Kidney capillary endothelial cell (primary cell): Measurements from ENCODE around the gene PRKAR2B.
"Not testable (repeated sequence)": the region's sequence is repeated elsewhere in the genome, so short reads cannot be mapped to it uniquely, and the experiment has no call there.

Experiments used
- DNase-seq: peaks from one replicate; pipeline ENCODE4 v3.0.0-alpha.2; 2018; ENCODE audit warnings: low spot score

PRKAR2B gene

DNA sequence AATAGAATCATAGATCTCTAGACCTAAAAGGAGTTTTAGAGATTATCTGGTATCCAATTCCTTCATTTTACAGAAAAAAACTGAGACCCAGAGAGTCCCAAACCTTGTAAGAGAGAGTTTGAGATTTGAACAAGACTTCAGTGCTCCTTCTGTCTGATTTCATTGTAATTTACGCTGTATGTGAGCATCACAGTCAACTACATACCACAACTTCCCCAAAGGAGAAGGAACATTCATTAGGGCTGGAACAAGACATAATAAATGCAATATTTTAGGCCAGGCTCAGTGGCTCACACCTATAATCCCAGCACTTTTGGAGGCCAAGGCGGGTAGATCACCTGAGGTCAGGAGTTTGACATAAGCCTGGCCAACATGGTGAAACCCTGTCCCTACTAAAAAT, 17.3 kb upstream of the PRKAR2B start:
- DNase-seq: no peak

DNA sequence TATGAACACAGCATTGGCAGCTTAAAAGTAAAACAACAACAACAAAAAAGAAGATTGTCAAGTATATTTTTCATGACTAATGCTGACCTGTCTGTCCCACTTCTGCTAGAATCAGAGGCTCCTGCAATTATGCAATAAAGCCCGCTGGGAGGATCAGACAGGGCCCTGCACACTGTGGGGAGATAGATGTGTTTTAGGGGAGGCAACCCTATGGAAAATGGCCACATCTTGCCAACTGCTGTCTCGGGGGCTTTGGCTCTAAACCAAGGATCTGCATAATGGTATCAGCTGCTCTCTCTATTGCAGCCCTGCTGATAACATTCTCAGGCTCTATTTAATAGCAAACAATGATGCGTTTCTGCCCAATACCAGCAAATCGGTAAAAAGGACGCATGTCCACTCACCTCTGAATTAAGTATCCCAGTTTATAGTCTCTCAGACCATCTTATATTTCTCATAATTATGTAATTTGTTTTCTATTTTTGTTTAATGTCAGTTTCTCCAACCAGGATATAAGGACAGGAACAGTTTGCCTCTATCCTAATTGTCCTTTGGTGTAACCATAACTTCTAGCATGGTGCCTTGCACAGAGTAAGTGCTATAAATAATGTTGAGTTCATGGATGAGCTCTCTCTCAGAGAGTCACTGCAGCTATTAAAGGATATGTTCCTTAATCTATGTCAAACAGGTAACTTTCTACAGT, 15.3 kb upstream of the PRKAR2B start:
- no peak for DNase-seq

DNA sequence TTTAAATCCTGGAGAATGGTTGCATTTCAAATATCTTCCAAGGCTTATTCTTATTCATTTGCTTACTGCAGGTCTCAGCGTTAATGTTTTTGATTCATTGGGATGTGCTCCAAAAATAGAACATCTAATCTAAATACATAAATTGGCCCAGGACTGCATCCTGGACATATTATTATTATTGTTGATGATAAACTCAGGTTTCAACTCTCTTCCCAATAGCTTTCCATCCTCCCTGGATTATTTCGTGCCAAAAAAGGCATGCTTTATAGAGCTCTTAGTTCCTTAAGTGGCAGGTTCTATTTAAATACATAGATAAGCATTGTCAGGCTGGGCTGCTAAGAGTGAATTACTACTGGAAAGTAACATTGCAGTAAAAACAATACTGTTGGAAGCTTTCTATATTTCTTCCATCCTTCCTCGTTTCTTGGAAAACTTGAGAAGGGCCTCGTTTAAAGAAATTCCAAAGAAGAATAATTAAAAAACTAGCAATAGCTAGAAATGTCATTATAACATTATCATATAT, 14.7 kb upstream of the PRKAR2B start:
- DNase-seq: no peak

DNA sequence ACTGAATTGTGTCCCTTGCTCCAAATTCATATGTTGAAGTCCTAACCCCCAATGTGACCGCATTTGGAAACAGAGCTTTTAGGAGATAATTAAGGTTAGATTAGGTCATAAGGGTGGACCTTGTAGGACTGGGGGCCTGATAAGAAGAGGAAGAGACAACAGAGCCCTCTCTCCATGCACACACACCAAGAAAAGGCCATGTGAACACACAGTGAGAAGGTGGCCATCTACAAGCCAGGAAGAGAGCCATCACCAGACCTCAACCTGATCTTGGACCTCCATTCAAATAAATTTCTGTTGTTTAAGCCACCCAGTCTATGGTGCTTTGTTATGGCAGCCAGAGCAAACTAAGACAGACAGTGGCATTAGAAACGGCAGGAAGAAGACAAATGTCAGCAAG, 12.5 kb upstream of the PRKAR2B start:
- no peak for DNase-seq

DNA sequence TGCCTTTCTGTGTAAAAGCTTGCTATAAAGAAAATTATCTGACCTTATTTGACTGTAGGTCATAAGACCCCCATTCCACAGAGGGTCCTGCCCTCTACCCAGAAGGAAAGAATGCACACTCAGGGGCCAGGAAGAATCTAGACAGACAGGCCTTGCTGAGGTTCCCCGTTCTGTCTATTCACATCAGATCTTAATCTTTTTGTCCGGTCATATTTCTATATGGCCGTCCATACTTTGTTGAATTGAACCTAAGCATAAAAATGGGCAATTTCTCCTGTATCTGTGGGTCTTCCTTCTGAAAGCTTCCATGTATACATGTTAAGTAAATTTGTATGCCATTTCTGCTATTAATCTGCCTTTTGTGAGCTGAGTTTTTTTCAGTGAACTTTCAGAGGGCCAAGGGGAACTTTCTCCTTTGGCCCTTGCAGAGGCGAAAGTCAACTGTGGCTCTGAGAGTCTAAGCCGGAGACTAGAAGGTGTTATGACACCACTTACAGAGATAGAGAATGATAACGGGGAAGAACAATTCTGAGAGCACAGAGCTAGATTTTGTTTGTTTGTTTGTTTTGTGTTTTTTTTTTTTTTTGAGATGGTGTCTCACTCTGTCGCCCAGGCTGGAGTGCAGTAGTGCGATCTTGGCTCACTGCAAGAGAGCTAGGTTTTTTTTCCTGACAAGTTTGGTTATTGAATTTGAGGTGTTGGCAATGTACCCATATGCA, 11.6 kb upstream of the PRKAR2B start:
- no peak for DNase-seq

DNA sequence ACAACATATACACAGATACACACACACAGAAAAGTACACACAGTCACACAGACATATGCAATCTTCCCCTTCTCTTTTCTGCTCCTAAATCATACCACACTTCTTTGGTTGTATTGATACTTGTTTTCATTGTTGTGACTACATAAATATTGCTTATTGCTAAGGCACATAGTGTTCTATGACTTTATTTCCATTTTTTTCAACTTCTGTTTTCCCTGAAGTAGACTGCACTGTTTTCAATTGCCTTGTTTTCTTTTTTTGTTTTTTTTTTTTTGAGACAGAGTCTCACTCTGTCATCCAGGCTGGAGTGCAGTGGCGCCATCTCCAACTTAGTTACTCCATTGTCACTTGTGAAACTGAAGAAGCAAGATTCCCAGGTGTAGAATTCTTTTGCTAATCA, 10.0 kb upstream of the PRKAR2B start:
- no peak for DNase-seq

DNA sequence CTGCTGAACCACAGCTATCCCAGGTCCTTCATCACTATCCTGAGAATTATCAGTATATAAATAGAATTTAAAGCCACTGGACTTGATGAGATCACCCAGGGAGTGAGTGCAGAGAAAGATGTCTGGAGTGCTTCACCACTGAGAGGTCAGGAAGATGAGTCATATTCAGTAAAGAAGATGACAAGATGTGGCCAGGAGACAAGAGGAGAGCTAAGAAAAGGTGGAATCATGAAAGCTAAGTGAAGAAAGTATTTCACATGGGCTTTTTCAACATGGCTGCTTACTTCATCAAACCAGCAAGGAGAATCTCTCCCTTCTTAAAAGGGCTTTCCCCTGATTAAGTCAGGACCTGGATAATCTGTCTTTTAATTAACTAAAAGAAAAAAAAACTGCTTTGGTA, 9.1 kb upstream of the PRKAR2B start:
- DNase-seq: peak; percentile 49

DNA sequence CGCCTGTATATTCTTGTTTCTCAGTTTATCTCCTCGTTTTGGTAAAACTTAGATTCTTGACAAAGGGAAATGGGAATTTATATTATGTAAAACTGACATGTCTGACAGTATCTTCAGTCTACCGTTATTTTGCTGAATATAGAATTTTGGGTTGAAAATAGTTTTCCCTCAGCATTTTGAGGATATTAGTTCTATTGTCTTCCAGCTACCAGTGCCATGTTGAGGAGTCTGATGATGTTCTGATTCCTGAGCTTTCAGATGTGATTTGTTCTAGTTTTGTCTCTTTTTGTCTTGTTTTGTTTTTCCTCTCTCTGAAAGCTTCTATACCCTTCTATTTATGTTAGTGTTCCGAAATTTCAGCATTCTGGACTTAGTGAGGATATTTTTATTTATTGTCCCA, 8.0 kb upstream of the PRKAR2B start:
- no peak for DNase-seq

DNA sequence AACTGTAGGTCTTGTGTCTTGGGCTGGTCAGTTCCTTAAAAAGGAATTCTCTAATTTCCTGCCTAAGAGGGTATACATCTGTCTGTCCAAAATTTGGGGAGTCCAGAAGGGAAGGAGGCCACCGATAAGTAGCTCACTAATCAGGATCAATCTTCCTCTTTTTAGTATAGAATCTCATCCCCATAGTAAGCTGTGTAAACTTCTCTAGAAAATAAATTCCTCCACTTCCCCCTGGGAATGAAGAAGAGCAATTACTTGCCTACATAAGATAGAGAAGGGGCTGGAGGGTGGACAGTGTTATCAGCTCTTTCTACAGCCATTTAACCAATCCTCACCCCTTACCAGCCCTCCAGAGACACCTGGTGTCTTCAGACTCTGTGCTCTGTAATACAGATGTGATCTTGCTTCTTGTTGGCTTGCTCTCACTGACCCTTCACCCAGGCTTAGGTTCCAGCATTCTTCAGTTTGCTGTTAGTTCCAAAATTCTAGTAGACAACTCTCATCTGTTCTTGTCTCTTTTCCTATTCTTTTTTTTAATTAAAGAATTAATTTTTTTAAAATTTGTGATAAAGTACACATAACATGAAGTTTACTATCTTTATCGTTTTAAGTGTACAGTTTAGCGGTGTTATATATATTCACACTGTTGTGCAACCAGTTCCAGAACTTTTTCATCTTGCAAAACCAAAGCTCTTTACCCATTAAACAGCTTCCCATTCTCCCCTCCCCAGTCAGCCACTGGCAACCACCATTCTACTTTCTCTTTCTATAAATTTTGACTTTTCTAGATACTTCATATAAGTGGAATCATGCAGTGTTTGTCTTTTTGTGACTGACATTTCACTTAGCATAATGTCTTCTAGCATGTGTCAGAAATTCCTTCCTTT, 6.5 kb upstream of the PRKAR2B start:
- no peak for DNase-seq

DNA sequence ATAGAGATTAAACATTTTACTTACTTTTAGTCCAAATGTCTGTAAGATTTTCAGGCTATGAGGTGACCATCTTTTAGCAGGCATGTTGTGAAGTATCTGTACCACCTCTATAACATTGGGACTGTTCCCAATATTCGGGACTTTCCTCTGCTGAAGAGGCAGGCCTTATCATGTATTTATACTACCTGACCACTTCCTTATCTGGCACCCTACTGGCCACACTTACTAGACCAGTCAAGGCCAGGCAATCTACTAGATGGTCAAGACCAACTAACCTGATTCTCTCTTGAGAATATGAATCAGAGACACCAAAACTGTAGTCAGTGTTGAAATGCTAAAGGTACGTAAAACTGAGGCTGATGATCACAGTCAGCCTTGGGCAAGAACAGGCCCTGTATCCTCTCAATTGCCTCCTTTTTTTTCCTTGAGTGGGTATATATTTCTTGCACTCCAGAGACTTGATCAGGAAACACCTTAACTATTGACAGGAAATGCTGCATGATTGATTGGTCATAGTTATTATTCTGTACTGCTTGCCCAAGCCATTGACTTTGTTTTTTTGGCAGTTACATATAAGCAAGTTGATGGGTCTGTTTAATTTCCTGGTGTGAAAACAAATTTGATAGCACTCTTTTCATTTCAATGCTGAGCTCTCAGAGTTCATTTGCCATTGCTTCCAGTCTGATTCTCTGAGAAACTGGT, 5.2 kb upstream of the PRKAR2B start:
- DNase-seq: no peak

DNA sequence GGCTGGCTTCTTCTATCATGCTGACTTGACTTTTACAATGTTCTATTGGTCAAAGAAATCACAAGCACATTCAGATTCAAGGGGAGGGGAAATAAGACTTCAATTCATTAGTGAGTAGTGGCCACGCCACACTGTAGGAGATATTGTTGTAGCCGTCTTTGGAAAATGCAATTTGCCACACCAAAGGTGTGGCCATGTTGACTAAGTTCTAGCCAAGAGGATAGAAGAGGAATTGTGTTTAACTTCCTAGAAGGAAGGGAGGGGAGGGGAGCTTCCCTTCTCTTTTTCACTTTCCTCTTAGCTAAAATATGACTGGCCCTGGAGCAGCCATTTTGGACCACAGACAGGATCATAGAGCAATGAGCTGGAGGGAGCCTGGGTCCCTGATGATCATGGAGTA, 3.4 kb upstream of the PRKAR2B start:
- no peak for DNase-seq

DNA sequence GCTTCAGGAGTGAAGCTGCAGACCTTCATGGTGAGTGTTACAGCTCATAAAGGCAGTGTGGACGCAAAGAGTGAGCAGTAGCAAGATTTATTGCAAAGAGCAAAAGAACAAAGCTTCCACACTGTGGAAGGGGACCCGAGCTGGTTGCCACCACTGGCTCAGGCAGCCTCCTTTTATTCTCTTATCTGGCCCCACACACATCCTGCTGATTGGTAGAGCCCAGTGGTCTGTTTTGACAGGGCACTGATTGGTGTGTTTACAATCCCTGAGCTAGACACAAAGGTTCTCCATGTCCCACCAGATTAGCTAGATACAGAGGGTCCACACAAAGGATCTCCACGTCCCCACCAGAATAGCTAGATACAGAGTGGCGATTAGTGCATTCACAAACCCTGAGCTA, 2.7 kb upstream of the PRKAR2B start:
- DNase-seq: not testable (repeated sequence)

DNA sequence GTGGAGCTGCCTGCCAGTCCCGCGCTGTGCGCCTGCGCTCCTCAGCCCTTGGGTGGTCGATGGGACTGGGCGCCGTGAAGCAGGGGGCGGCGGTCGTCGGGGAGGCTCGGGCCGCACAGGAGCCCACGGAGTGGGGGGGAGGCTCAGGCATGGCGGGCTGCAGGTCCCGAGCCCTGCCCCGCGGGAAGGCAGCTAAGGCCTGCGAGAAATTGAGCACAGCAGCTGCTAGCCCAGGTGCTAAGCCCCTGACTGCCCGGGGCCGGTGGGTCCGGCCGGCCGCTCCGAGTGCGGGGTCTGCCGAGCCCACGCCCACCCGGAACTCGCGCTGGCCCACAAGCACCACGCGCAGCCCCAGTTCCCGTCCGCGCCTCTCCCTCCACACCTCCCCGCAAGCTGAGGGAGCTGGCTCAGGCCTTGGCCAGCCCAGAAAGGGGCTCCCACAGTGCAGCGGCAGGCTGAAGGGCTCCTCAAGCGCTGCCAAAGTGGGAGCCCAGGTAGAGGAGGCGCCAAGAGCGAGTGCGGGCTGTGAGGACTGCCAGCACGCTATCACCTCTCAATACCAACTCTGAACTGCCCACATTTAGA, 2.1 kb upstream of the PRKAR2B start:
- not testable (repeated sequence) for DNase-seq

DNA sequence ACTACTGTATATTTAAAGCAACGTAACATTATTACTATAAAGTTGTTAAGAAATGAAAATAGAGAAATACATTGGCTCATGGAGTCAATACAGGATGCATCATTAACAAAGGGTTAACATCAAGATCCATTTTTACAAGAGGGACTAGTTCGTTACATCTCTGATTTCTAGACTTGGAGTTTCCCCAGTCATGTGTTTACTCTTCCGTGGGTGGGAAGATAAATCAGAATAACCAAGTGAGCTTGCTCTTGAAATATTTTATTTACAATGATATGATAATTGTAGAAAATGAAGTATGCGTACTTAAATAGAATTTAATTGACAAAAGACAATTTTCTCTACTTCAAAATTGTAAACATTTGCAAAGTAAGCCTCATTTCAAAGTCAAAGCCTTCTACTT, 1.0 kb upstream of the PRKAR2B start:
- no peak for DNase-seq

DNA sequence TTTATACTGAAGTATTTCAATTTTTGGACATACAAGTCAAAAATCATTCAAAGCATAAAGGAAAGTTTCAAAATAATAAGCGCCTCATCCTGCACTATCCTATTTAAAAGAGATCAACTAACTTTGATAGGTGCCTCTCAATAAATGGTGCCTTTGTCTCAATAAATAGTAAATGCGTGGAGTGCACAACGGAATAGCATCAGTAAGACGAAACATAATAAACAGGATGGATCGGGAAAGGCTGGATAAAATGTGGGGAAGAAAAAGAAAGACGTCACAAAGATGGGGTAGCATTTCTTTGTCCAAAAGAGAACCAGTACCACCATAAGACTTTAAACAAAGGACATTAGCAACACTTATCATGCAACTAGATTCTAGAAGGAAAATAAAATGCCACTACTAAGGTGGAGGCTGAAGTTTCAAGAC, 571 bp upstream of the PRKAR2B start:
- DNase-seq: no peak

DNA sequence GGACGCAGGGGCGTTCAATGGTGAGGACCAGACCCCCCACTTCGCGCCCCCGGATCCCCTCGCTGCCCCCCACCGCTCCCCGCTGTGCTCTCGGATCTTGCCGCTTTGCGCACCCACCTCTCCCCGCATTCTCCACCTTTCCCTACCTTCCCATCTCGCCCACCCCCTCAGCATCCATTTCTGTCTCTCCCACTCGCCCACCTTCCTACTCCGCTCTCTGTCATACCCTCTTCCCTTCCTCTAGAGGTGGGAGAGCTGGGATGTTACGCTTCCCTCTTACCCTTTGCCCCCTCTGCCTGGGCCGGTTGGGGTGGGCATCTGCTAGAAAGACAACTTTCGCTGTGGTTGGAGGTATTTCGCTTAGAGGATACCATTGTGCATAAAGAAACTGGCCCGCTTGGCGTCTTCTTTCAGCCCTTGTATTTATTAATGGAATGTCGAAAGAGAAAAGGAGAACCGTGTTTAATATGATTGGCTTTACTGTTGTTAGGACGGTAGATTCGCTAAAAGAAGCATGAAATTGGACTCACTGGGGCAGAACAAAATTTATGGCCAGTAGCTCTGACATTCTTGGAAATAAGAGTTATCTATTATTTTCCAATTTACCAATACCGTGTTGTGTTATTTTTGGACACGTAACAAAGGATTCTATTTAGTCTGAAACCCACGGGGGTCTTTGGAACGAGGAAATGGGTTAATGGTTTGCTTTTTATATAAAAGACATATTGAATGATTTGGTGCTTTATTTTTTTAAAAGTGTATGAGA, 873 bp downstream of the PRKAR2B start:
- no peak for DNase-seq

DNA sequence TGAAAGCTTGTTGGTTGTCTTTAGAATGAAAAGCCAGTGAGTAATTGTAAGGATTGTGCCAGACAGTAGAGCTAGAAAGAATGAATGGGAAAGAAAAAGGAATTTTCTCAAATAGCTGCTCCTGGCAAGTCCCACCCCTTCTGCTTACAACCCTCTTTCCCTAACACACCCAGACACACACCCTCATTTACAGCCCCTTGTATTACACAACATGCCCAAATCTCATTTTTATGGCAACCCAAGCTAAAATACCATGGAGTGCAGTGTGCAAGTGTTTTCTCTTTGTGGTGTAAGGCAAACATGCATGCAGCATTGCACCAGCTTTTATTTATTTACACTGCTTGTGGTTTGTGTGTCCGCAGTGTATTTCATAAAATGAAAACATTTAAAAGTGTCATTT, 1.5 kb downstream of the PRKAR2B start:
- DNase-seq: no peak

DNA sequence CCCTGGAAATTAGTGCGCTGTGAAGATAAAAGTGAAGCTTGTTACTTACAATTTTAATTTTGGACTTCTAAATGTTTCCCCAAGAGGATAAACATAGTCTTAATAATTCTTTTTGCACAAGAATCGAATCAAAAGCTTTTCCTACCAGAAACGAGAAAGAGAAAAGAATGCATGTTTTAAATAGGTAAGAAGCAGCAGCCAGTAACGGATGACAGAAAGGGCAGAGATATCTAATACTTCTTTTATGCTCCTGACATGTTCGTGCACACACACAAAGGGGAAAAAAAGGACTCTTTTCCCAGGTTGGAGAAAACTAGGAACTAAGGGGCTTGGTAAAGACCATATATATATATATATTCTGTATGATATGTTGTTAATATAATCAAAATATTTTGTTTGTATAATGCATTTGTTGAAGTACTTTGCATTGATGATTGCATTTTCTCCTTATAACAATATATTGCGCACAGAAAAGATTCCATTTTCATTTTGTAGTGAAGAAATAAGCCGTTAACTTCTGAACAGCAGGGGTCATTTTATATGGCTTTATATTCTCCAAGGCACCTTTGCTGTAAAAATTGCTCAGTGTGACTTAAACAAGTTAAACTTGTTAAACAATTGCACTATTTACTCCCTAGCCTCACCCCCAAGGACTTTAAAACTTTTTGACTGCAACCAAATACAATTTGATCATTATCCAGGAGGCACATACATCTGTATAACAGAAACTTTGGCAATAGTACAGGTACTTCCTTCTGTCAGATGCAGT, 2.2 kb downstream of the PRKAR2B start:
- no peak for DNase-seq

DNA sequence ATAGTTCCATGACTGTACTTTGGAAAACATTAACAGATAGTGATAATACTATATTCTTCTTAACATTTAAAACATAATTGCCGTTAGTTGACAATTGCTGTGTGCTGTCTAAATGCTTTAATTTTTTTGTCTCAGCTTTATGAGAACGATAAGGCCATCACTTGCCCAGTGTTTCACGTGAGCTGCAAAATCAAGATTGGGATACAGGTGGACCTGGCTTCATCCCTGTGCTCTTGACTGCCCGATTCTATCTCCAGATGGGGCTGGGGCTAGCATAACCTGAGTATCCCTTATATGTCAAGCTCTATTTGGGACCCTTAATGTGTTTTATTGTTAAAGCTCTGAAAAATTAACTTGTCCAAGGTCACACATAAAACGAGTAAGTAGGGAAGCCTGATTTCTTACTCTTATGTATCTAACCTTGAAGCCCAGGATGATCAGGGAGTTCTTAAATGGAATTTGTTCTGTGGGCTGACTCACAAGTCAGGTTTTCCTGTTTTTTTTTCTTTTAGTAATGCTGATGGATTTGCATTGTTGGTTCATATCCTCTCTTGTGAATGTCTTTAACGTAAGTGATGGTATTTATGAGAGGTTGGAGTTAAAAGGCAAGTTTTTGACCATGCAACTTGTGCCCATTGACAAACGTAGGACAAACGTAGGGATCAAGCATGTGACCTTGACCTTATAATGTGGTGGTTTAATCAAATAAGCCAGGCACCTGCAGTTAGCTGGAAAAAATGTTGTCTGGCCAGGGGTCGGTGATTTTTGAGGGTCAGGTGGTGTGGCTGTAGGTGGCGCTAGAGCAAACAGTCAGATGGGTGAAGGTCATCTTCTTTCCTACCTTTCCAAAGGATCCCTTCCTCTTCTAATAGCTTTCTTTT, 3.6 kb downstream of the PRKAR2B start:
- peak; percentile 80 for DNase-seq
